ENCODE results near the gene ZNRF1. TPM values are rescaled to one million over a fixed set of nuclear protein-coding genes. Genes with fewer than 3 reads are reported as not detected.

The ZNRF1 gene
- total RNA-seq, 4 donors from 2014 or later = 28.5 to 58.4 (median 40.4) TPM

GRCh38 chr16:75032655-75033054, 33.8 kb downstream of the ZNRF1 start:
- peaks cover 0 to 2% of the 10 kb centered on the region in 2 donors for H3K9me3 ChIP-seq
- in situ Hi-C loops (cut with MboI; ENCODE audit: low pct_ligation_motif_present in 1 of 4, low pct_unique_long_range_greater_than_20kb in 1 of 4, low sequenced_read_pairs in 3 of 4) = no loop called here

DNA sequence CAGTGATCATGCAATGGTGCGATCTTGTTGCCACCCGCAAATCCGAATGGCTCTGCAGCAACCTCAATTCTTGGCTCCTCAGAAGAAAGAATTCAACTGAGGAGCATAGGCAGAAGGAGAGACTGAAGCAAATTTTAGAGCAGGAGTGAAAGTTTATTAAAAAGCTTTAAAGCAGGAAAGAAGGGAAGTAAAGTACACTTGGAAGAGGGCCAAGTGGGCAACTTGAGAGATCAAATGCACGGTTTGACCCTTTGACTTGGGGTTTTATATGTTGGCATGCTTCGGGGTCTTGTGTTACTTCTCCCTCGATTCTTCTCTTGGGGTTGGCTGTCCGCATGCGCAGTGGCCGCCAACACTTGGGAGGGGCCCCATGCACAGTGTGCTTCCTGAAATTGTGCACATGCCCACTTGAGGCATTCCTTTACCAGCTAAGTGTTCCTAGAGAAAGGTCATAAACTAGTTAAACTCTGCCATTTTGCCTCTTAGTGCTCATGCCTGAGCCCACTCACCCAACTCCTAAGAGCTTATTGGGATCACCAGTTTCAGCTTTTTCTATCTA, 36.7 kb downstream of the ZNRF1 start:
- TF ChIP-seq, protein P1, sequence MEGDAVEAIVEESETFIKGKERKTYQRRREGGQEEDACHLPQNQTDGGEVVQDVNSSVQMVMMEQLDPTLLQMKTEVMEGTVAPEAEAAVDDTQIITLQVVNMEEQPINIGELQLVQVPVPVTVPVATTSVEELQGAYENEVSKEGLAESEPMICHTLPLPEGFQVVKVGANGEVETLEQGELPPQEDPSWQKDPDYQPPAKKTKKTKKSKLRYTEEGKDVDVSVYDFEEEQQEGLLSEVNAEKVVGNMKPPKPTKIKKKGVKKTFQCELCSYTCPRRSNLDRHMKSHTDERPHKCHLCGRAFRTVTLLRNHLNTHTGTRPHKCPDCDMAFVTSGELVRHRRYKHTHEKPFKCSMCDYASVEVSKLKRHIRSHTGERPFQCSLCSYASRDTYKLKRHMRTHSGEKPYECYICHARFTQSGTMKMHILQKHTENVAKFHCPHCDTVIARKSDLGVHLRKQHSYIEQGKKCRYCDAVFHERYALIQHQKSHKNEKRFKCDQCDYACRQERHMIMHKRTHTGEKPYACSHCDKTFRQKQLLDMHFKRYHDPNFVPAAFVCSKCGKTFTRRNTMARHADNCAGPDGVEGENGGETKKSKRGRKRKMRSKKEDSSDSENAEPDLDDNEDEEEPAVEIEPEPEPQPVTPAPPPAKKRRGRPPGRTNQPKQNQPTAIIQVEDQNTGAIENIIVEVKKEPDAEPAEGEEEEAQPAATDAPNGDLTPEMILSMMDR (IDR thresholded peaks at IDR 0.05) = no peak
- TF ChIP-seq EP300 (IDR thresholded peaks at IDR 0.05; ENCODE audit: low read depth) (no peak), POLR2AphosphoS5 (IDR thresholded peaks at IDR 0.05) (no peak), POLR2A (IDR thresholded peaks at IDR 0.05) (no peak)
- WGBS, 2 donors (ENCODE audit: low coverage in 1 of 2) = 90 to 100% methylated on average over 4 to 9 of the region's 9 CpGs
- H3K27me3 ChIP-seq = no peaks in the 10 kb centered on the region

More at GRCh38 chr16:75032655-75033054, 33.8 kb downstream of the ZNRF1 start:
- TF ChIP-seq POLR2AphosphoS5 (IDR thresholded peaks at IDR 0.05) (no peak), EP300 (IDR thresholded peaks at IDR 0.05; ENCODE audit: low read depth) (no peak), POLR2A (IDR thresholded peaks at IDR 0.05) (no peak)
- TF ChIP-seq, protein P1 (IDR thresholded peaks at IDR 0.05) = no peak
- Histone ChIP-seq H3K36me3 (no peaks in the 10 kb centered on the region), H3K27ac (no peak overlapping the region), H3K4me1 (no peaks in the 10 kb centered on the region), H3K4me3 (no peak overlapping the region), H3K27me3 (no peaks in the 10 kb centered on the region)
- DNase-seq = no peak
- intact Hi-C loops (cut with DNase I; ENCODE audit: low total_unique reads) = no loop called here

GRCh38 chr16:75038036-75038858, 39.4 kb downstream of the ZNRF1 start:
- DNase-seq = no peak
- Histone ChIP-seq H3K36me3 (no peaks in the 10 kb centered on the region), H3K4me1 (peaks cover 0 to 11% (median 1%) of the 10 kb centered on the region in 4 donors), H3K9me3 (peaks cover 0 to 9% of the 10 kb centered on the region in 2 donors), H3K27me3 (no peaks in the 10 kb centered on the region), H3K4me3 (no peak overlapping the region), H3K27ac (no peak overlapping the region)
- in situ Hi-C loops (cut with MboI; ENCODE audit: low pct_ligation_motif_present in 1 of 4, low pct_unique_long_range_greater_than_20kb in 1 of 4, low sequenced_read_pairs in 3 of 4) (no loop called here), intact Hi-C loops (cut with DNase I; ENCODE audit: low total_unique reads) (no loop called here)
- no peak for TF ChIP-seq POLR2AphosphoS5 (IDR thresholded peaks at IDR 0.05)
- TF ChIP-seq, protein P1 (IDR thresholded peaks at IDR 0.05) = no peak
- no peak for TF ChIP-seq POLR2A (IDR thresholded peaks at IDR 0.05)
- TF ChIP-seq EP300 (IDR thresholded peaks at IDR 0.05; ENCODE audit: low read depth) = no peak
- 76 to 88% methylated on average over 2 to 3 of the region's 3 CpGs for WGBS, 2 donors (ENCODE audit: low coverage in 1 of 2)

More for the DNA sequence above, 36.7 kb downstream of the ZNRF1 start:
- H3K4me1 ChIP-seq = no peaks in the 10 kb centered on the region
- H3K27ac ChIP-seq = no peak overlapping the region
- intact Hi-C loops (cut with DNase I; ENCODE audit: low total_unique reads) = no loop called here
- peaks cover 0 to 9% of the 10 kb centered on the region in 2 donors for H3K9me3 ChIP-seq
- H3K4me3 ChIP-seq = no peak overlapping the region
- no peaks in the 10 kb centered on the region for H3K36me3 ChIP-seq
- in situ Hi-C loops (cut with MboI; ENCODE audit: low pct_ligation_motif_present in 1 of 4, low pct_unique_long_range_greater_than_20kb in 1 of 4, low sequenced_read_pairs in 3 of 4) = no loop called here
- no peak for DNase-seq

DNA sequence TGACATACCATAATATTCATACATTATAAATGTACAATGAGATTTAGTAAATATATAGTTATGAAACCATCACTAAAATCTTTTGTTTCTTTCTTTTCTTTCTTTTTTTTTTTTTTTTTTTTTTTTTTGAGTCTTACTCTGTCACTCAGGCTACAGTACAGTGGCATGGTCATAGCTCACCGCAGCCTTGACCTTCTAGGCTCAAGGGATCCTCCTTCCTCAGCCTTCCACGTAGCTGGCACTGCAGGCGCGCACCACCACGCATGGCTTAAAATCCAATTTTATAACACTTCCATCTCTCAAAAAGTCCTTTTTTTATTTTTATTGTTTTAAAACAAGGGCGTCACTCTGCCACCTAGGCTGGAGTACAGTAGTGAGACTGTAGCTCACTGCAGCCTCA, 41.1 kb downstream of the ZNRF1 start:
- peaks cover 0 to 9% of the 10 kb centered on the region in 2 donors for H3K9me3 ChIP-seq
- intact Hi-C loops (cut with DNase I; ENCODE audit: low total_unique reads) (no loop called here), in situ Hi-C loops (cut with MboI; ENCODE audit: low pct_ligation_motif_present in 1 of 4, low pct_unique_long_range_greater_than_20kb in 1 of 4, low sequenced_read_pairs in 3 of 4) (no loop called here)
- 64 to 92% methylated on average over 6 of the region's 6 CpGs for WGBS, 2 donors (ENCODE audit: low coverage in 1 of 2)
- H3K27ac ChIP-seq = no peak overlapping the region
- TF ChIP-seq, protein P1 (IDR thresholded peaks at IDR 0.05) = no peak
- no peak for TF ChIP-seq POLR2AphosphoS5 (IDR thresholded peaks at IDR 0.05)
- TF ChIP-seq EP300 (IDR thresholded peaks at IDR 0.05; ENCODE audit: low read depth) = no peak
- TF ChIP-seq POLR2A (IDR thresholded peaks at IDR 0.05) = no peak
- no peak overlapping the region for H3K4me3 ChIP-seq
- DNase-seq = no peak
- peaks cover 4 to 25% (median 10%) of the 10 kb centered on the region in 4 donors for H3K4me1 ChIP-seq
- H3K27me3 ChIP-seq = no peaks in the 10 kb centered on the region
- H3K36me3 ChIP-seq = no peaks in the 10 kb centered on the region
